ENCODE results near the gene COG5.

Gene COG5

DNA sequence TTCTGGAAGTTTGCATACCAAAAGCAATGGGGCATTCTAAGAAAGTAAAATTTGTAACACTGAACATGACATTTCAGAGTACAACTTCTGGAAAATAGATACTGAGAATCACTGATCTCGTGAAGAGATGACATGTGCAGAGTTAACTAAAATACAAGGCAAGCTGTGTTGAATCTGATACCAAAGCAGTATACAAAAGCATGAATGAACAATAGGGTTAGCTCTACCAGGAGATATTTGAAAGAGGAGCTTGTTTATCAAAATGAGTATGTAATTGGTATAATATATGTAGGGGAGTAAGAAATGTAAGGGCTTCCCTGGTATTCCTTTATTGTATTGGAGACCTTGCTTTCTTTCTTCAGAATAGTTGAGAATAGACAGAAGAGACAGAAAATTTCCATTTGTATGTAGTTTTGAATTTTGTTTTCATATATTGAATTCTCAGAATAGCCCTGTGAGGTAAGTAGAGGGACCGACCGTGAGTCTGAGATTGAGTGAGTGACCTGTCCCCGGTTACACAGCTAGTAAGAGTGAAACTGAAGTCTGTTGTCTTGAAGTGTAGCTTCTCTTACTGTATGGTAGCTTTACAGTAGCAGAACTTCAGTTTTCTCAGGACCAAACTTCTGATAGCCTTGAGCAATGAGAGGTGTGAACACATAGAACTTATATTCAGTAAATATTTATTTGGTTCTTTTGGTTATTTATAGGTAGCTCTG lies 389.9 kb downstream of the COG5 start:
- ATAC-seq: no peak
- TF ChIP-seq PPARA (CRISPR knock-in tag; IDR thresholded peaks at IDR 0.05; ENCODE audit: borderline replicate concordance) (no peak), ZFP3 (CRISPR knock-in tag; IDR thresholded peaks at IDR 0.05) (no peak), ISL1 (CRISPR knock-in tag; IDR thresholded peaks at IDR 0.05) (no peak), ZNF8 (CRISPR knock-in tag; IDR thresholded peaks at IDR 0.05) (no peak), TOX (CRISPR knock-in tag; IDR thresholded peaks at IDR 0.05; ENCODE audit: borderline replicate concordance) (no peak), BACH2 (CRISPR knock-in tag; IDR thresholded peaks at IDR 0.05; ENCODE audit: borderline replicate concordance) (no peak), OSR1 (CRISPR knock-in tag; IDR thresholded peaks at IDR 0.05) (no peak), RARB (CRISPR knock-in tag; IDR thresholded peaks at IDR 0.05) (no peak), GLIS3 (CRISPR knock-in tag; IDR thresholded peaks at IDR 0.05) (no peak), ZC3H10 (CRISPR knock-in tag; IDR thresholded peaks at IDR 0.05) (no peak), CSDC2 (CRISPR knock-in tag; IDR thresholded peaks at IDR 0.05) (no peak)
- TF ChIP-seq, protein P1, sequence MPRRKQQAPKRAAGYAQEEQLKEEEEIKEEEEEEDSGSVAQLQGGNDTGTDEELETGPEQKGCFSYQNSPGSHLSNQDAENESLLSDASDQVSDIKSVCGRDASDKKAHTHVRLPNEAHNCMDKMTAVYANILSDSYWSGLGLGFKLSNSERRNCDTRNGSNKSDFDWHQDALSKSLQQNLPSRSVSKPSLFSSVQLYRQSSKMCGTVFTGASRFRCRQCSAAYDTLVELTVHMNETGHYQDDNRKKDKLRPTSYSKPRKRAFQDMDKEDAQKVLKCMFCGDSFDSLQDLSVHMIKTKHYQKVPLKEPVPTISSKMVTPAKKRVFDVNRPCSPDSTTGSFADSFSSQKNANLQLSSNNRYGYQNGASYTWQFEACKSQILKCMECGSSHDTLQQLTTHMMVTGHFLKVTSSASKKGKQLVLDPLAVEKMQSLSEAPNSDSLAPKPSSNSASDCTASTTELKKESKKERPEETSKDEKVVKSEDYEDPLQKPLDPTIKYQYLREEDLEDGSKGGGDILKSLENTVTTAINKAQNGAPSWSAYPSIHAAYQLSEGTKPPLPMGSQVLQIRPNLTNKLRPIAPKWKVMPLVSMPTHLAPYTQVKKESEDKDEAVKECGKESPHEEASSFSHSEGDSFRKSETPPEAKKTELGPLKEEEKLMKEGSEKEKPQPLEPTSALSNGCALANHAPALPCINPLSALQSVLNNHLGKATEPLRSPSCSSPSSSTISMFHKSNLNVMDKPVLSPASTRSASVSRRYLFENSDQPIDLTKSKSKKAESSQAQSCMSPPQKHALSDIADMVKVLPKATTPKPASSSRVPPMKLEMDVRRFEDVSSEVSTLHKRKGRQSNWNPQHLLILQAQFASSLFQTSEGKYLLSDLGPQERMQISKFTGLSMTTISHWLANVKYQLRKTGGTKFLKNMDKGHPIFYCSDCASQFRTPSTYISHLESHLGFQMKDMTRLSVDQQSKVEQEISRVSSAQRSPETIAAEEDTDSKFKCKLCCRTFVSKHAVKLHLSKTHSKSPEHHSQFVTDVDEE (CRISPR knock-in tag; IDR thresholded peaks at IDR 0.05): no peak
- TF ChIP-seq, protein P2, sequence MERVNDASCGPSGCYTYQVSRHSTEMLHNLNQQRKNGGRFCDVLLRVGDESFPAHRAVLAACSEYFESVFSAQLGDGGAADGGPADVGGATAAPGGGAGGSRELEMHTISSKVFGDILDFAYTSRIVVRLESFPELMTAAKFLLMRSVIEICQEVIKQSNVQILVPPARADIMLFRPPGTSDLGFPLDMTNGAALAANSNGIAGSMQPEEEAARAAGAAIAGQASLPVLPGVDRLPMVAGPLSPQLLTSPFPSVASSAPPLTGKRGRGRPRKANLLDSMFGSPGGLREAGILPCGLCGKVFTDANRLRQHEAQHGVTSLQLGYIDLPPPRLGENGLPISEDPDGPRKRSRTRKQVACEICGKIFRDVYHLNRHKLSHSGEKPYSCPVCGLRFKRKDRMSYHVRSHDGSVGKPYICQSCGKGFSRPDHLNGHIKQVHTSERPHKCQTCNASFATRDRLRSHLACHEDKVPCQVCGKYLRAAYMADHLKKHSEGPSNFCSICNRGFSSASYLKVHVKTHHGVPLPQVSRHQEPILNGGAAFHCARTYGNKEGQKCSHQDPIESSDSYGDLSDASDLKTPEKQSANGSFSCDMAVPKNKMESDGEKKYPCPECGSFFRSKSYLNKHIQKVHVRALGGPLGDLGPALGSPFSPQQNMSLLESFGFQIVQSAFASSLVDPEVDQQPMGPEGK (CRISPR knock-in tag; IDR thresholded peaks at IDR 0.05; ENCODE audit: borderline replicate concordance): no peak
- TF ChIP-seq, protein P3, sequence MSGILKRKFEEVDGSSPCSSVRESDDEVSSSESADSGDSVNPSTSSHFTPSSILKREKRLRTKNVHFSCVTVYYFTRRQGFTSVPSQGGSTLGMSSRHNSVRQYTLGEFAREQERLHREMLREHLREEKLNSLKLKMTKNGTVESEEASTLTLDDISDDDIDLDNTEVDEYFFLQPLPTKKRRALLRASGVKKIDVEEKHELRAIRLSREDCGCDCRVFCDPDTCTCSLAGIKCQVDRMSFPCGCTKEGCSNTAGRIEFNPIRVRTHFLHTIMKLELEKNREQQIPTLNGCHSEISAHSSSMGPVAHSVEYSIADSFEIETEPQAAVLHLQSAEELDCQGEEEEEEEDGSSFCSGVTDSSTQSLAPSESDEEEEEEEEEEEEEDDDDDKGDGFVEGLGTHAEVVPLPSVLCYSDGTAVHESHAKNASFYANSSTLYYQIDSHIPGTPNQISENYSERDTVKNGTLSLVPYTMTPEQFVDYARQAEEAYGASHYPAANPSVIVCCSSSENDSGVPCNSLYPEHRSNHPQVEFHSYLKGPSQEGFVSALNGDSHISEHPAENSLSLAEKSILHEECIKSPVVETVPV (CRISPR knock-in tag; IDR thresholded peaks at IDR 0.05): no peak

DNA sequence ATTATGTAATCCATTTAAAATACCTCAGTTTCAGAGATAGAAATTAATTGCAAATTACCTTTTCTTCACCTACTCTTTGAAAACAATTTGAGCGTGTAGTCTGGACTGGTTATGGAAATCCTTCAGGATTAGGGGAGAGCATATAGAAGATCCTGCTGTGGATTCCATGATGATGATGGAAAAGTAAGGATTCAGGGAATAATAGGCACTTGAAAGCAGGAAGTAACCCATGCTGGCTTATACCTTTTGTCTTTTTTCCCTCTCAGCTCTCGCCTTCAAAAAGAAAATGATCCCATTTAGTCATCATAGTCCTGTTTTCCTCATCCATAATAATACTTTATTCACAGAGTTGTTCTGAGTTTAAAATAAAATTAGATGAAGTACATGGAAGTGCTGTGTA lies 390.5 kb downstream of the COG5 start:
- TF ChIP-seq TOX (CRISPR knock-in tag; IDR thresholded peaks at IDR 0.05; ENCODE audit: borderline replicate concordance) (no peak), ESRRG (CRISPR knock-in tag; IDR thresholded peaks at IDR 0.05) (no peak)
- no peak for ATAC-seq

DNA sequence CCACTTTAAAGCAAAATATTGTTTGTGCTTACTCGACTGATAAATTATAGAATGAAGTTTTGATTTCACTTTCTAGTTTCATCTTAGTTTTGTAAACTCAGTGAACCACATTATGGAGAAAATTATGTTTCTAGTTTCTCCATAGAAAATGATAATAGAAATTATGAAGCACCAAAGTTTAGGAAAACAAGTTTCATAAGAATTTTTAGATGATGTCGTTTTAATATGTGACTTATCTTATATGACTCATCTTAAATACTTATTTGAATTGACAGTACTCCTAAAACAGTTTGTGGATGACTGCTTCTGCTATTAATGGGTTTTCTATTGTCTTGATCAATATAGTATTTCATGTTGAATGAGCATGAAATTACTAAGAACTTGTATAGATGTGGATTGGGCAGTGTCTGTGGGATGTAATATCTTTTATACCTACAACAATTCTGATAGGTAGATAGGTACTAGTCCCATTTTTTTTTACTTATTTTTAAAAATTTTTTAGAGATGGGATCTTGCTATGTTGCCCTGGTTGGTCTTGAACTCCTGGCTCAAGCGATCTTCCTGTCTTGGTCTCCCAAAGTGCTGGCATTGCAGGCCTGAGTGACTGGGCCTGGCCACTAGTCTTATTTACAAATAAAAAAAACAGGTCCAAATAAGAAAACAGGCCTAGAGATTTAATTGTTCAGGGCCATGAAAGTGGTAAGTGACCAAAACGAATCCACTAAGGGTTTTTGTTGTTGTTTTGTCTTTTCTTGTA lies 391.3 kb downstream of the COG5 start:
- no peak for ATAC-seq
- no peak for TF ChIP-seq RARB (CRISPR knock-in tag; IDR thresholded peaks at IDR 0.05)

DNA sequence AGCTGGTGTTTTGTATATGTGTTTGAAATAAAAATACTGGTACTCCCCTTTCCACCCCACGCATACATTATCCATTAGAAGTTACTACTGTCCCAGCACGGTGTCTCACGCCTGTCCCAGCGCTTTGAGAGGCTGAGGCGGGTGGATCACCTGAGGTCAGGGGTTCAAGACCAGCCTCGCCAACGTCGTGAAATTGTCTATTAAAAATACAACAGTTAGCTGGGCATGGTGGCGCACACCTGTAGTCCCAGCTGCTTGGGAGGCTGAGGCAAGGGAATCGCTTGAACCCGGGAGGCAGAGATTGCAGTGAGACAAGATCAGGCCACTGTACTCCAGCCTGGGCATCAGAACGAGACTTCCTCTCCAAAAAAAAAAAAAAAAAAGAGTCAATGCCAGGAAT lies 392.2 kb downstream of the COG5 start:
- no peak for ATAC-seq
- no peak for TF ChIP-seq ZFP3 (CRISPR knock-in tag; IDR thresholded peaks at IDR 0.05)
- TF ChIP-seq, protein P4, sequence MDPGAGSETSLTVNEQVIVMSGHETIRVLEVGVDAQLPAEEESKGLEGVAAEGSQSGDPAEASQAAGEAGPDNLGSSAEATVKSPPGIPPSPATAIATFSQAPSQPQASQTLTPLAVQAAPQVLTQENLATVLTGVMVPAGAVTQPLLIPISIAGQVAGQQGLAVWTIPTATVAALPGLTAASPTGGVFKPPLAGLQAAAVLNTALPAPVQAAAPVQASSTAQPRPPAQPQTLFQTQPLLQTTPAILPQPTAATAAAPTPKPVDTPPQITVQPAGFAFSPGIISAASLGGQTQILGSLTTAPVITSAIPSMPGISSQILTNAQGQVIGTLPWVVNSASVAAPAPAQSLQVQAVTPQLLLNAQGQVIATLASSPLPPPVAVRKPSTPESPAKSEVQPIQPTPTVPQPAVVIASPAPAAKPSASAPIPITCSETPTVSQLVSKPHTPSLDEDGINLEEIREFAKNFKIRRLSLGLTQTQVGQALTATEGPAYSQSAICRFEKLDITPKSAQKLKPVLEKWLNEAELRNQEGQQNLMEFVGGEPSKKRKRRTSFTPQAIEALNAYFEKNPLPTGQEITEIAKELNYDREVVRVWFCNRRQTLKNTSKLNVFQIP (CRISPR knock-in tag; IDR thresholded peaks at IDR 0.05; ENCODE audit: borderline replicate concordance, low read depth): no peak
- no peak for TF ChIP-seq RARB (CRISPR knock-in tag; IDR thresholded peaks at IDR 0.05)
- TF ChIP-seq OSR1 (CRISPR knock-in tag; IDR thresholded peaks at IDR 0.05): no peak
- no peak for TF ChIP-seq ZNF565 (CRISPR knock-in tag; conservative IDR thresholded peaks at IDR 0.05; ENCODE audit: low read depth)
- TF ChIP-seq ZFP30 (CRISPR knock-in tag; IDR thresholded peaks at IDR 0.05): no peak
- TF ChIP-seq, protein P2 (CRISPR knock-in tag; IDR thresholded peaks at IDR 0.05; ENCODE audit: borderline replicate concordance): no peak
- TF ChIP-seq ZNF8 (CRISPR knock-in tag; IDR thresholded peaks at IDR 0.05): no peak
- no peak for TF ChIP-seq ARNTL (CRISPR knock-in tag; IDR thresholded peaks at IDR 0.05; ENCODE audit: borderline replicate concordance, low read depth)
- no peak for TF ChIP-seq PPARA (CRISPR knock-in tag; IDR thresholded peaks at IDR 0.05; ENCODE audit: borderline replicate concordance)
- TF ChIP-seq GLIS3 (CRISPR knock-in tag; IDR thresholded peaks at IDR 0.05): no peak
- no peak for TF ChIP-seq ZNF70 (CRISPR knock-in tag; IDR thresholded peaks at IDR 0.05)
- TF ChIP-seq, protein P5, sequence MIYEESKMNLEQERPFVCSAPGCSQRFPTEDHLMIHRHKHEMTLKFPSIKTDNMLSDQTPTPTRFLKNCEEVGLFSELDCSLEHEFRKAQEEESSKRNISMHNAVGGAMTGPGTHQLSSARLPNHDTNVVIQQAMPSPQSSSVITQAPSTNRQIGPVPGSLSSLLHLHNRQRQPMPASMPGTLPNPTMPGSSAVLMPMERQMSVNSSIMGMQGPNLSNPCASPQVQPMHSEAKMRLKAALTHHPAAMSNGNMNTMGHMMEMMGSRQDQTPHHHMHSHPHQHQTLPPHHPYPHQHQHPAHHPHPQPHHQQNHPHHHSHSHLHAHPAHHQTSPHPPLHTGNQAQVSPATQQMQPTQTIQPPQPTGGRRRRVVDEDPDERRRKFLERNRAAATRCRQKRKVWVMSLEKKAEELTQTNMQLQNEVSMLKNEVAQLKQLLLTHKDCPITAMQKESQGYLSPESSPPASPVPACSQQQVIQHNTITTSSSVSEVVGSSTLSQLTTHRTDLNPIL (CRISPR knock-in tag; IDR thresholded peaks at IDR 0.05; ENCODE audit: low read depth): no peak
- no peak for TF ChIP-seq TCF4 (CRISPR knock-in tag; IDR thresholded peaks at IDR 0.05; ENCODE audit: borderline replicate concordance)
- TF ChIP-seq SNAI2 (CRISPR knock-in tag; IDR thresholded peaks at IDR 0.05): no peak
- TF ChIP-seq ZC3H10 (CRISPR knock-in tag; IDR thresholded peaks at IDR 0.05): no peak
